Measurements from ENCODE around the gene OR2V1.
A peak's percentile ranks its signal among the peaks of the same experiment; 100 is the strongest.
"Not testable (repeated sequence)": the region's sequence is repeated elsewhere in the genome, so short reads cannot be mapped to it uniquely, and the experiment has no call there.

OR2V1 gene

DNA sequence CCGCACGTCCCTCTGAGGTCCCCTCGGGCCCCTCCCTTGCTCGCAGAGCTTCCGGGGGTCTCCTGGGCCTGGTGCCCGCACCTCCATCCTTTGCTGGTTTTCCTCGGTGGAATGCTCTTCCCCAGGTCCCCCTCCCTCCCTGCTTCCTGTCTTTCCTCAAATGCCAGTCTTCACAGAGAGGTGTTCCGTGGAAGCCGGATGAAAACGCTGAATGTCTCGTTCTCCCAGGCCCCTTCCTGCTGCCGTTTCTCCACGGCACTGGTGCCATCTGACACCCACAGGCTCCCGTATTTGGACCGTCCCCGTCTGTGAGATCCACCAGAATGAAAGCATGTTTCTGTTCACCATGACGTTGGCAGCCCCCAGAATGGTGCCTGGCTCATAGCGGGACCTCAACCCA, 4.1 kb downstream of the OR2V1 start:
- DNase-seq, result no peak

DNA sequence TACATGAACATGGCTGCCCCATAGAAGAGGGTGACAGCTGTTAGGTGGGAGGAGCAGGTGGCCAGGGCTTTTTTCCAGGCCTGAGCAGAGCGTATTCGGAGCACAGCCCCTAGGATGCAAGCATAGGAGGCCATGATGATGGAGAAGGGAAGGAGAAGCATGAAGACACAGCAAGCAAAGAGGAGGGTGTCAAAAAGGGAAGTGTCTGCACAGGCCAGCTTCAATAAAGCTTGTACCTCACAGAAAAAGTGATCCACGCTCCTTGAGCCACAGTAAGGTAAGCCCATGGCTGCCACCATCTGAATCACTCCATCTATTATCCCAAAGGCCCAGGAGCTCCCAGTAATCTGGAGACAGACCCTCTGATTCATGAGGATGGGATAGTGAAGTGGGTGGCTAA, 6.4 kb downstream of the OR2V1 start:
- DNase-seq, result no peak

DNA sequence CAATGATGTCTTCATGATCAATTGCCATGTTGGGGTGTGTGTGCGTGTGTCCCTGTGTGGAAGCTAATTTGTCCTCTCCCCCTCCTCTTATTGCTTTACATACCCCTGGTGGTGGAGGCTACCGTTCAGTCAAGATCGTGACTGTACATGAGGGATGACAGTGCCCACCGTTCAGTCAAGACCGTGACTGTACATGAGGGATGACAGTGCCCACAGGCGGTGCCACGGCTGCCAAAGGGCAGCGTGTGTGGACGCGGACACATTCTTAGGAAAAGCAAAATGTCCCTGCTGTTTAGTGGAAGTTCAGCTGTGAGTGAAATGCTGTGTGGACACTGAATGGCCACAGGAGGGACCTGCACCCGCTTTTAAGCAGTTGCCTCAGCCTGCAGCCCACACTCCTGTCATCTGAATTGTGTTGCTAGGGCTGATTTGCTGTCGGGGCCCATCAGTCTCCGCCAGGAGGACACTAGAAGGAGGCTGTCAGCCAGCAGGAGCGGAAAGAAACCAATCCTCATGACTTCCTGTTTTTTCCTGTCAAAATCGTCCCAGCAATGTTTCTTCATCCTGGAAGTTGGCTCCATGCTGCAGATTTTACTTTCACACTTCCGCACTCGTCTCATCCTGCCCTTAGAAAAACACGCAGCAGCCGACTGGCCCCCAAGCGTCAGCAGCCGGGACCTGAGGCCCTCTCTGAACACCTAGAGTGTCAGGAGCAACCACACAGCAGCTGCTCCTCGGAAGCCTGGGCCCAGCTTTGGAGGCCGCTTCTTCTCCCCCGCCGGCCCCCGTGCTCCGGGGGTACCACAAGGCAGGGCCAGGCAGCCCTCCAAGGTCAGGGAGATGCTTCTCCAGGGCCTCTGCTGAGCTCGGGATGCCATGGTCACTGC, 9.1 kb downstream of the OR2V1 start:
- no peak for DNase-seq

DNA sequence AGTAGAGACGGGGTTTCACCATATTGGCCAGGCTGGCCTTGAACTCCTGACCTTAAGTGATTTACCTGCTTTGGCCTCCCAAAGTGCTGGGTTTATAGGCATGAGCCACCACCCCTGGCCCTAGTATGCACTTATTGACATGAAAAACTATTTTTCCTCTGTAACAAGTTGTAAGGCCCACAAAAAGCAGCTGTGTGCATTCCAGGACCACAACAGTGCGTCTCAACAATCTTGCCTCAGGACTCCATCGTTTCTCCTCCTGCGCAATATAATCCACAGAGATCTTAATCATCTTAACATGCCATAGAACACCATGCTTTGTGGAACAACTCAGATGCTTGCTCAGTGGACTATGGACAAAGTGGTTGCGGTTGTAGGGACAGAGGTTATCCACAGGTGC, 10.2 kb downstream of the OR2V1 start:
- DNase-seq, result no peak

DNA sequence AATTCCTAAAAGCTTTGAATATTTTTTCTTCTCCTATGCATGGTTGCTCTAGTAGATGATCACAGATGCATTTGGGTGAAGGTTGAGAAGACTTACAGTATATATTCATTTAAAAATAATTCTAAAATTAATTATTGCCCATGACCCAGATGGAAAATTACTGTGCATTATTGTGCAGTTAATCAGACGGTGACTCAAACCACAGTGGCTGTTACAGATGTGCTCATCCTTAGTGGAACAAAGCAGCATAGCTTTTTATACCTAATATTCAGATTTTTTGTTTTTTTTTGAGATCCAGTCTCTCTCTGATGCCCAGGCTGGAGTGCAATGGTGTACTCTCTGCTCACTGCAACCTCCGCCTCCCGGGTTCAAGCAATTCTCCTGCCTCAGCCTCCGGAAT, 10.7 kb downstream of the OR2V1 start:
- DNase-seq, result peak; percentile 43

DNA sequence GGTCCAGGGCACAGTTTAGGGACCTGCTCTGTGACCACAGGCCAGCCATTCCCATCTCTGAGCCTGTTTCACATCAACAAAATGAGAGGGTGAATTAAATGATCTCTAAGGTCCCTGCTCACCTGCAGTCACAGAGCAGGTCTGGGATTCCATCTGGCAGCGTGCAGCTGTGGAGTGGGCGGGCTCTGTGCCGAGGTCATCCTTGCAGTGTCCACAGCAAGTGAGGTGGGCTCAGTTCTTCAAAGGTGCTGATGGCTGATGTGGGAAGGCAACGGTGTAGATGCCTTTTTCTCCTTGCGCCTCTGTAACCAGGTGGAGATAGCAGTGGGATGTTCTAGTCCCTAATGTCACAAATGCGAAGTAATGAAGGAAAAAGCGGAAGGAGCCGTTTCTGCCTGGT, 11.9 kb downstream of the OR2V1 start:
- no peak for DNase-seq

DNA sequence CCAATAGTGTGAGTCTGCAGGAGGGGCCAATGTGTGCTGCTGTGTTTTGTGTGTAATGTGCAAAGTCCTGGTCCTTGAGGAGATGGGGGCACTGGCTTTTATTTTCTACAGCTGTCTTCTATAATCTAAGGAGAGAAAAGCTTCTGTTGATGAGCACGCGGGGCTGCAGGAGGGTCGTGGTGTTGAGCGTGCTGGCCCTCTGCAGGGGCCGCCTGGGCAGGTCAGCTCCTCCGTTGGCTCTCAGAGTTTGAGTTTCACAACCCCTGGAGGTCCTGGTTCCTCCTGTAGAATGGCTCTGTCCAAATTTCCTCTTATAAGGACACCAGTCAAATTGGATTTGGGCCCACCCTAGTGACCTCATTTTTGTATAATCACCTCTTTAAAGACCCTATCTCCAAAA, 12.6 kb downstream of the OR2V1 start:
- DNase-seq, result no peak

DNA sequence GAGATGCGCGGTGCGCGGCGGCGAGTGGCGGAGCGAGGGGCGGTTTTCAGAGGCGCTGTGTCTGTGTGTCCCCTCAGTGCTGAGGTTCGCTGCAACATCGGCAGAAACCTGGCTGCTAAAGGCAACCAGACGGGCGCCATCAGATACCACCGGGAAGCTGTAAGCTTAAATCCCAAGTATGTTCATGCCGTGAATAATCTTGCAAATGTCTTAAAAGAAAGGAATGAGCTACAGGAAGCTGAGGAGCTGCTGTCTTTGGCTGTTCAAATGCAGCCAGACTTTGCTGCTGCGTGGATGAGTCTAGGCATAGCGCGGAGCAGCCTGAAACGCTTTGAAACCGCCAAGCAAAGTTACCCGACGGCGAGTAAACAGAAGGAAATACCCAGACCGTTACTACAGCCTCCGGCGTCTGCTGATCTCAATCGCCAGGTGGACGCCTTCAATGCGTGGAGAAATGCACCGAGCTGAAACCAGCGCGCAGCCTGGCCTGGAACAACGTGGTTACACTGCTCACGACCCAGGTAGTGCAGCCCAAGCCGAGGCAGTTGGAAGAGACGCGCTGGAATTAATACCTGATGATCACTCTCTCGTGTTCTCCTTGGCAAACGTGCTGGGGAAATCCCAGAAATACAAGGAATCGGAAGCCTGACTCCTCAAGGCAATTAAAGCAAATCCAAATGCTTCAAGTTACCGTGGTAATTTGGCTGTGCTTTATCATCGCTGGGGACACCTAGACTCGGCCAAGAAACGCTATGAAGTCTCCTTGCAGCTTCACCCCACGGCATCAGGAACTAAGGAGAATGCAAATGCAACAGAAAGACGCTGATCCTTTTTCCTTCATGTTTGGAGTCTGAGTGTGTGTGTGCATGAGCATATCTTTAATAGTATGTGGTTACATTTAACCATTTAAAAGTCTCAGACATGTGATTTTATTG, 15.9 kb downstream of the OR2V1 start:
- peak; percentile 44 for DNase-seq

DNA sequence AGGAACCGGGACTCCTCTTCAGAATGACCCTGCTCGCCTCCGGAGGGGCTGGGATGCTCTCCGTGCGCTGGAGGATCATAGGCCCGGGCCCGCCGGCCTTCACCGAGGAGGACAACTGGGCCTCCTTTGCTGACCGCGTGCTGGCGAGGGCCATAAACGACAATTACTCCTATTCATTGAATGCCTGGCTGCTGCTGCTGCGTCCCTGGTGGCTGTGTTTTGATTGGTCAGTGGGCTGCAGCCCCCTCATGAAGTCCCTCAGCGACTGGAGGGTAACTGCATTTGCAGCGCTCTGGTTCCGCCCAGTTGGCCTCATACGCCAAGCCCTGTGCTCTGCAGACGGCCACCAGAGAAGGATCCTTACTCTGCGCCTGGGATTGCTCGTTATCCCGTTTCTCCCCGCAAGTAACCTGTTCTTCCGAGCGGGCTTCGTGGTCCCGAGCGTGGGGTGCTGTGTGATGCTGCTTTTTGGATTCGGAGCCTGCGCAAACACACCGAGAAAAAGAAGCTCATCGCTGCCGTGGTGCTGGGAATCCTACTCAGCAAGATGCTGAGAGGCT, 16.6 kb downstream of the OR2V1 start:
- DNase-seq, result no peak

DNA sequence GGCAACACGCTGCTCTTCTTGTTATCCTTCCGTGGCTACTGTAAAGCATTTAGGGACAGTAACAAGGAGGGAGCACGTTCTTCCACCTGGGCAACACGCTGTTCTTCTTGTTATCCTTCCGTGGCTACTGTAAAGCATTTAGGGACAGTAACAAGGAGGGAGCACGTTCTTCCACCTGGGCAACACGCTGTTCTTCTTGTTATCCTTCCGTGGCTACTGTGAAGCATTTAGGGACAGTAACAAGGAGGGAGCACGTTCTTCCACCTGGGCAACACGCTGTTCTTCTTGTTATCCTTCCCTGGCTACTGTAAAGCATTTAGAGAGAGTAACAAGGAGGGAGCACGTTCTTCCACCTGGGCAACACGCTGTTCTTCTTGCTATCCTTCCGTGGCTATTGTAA, 17.4 kb downstream of the OR2V1 start:
- not testable (repeated sequence) for DNase-seq

DNA sequence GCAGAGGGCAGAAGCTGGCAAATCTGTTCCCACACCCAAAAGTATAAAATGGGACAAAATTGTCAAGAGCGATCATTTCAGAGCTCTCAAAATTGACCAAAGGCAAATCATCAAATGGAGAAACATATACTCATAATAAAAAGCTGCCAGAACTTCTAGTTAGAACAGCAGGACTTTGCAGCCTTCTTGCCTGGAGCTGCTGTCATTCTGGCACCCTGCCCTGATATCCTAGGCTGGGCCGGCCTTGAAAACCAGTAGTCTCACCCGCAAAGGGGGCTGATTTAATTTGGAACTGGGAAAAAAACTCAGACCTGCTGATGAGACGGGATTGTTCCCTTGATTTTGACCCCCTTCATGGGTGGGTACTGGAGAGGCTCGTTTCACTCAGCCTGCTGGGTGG, 18.5 kb downstream of the OR2V1 start:
- no peak for DNase-seq

DNA sequence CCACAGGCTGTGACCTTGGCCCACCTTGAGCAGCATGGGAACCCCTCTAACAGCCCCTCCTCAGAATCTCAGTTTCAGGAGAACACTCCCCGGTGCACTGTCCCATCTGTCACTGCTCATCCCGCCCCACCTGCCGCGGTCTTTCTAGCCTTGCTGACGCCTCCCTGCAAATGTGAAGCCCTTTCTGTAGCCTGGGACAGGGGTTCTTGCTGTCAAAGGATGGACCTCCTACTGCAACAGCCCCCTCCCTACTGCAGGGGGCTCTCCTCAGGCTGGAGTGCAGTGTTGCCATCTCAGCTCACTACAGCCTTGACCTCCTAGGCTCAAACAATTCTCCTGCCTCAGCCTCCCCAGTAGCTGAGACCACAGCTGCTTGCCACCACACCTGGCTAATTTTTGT, 20.0 kb downstream of the OR2V1 start:
- no peak for DNase-seq

DNA sequence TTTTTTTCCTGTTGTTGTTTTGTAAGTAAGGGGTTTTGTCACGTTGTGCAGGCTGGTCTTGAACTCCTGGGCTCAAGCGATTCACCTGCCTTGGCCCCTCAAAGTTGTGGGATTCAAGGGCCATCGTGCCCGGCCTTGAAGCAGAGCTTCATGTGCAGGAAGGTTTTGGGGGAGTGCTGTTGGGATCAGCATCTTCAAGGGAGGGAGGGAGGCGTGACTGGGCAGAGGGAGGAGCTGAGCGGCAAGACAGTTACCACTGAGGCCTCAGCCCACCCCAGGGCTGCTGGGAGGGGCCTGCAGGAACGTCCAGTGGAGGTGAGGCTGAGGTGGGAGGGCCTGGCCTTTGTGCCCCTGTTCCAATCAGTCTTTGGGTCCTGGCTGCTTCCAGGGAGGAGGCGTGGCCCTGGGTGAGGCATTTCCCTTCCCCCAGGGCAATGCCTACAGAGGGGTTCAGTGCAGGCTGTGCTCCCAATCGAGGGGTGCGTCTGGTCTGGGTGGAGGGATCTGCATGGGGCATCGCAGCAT, 21.4 kb downstream of the OR2V1 start:
- no peak for DNase-seq

DNA sequence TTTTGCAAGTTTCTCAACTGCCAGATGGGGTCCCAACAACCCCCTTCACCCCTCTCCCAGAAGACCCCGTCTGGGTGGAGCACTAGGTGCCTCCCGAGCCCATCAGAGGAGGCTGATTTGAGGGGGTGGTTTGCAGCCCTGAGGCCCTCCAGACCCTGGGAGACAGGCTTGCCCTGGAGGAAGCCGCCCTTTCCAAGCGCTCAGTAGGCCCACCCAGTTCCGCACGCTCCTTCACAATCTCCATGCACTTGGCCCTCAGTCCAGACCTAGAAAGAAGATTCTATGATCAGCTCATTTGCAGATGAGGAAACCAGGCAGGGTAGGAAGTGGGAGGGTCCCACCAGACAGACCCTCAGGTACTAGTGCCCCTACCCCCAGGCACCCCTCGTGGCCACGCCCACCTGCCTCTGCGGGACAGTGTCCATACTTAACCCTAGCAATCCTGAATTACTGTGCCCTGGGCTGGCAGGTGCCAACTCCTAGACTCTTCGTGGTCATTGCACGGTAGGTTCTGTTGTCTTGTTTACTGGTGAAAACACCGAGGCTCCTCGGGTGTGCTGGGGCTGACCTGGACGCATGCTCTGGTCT, 22.3 kb downstream of the OR2V1 start:
- no peak for DNase-seq

DNA sequence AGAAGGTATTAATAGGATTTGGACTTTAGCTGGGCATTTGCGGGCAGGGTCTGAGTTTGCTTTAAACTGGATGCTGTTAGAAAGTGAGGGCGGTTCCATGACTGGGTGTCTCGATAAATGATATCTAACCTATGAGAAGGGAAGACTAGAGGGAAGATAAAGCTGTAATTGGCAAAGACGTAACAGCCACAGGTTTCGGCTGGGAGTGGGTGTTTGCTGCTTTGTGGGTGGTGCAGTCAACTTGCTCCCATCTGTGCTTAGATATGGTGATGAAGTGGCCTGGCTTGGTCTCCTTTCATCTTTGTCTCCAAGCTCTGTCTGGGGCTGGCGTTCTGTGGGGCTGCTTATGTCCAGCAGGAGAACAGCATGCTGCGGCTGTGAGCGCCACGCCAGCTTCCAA, 23.3 kb downstream of the OR2V1 start:
- no peak for DNase-seq

DNA sequence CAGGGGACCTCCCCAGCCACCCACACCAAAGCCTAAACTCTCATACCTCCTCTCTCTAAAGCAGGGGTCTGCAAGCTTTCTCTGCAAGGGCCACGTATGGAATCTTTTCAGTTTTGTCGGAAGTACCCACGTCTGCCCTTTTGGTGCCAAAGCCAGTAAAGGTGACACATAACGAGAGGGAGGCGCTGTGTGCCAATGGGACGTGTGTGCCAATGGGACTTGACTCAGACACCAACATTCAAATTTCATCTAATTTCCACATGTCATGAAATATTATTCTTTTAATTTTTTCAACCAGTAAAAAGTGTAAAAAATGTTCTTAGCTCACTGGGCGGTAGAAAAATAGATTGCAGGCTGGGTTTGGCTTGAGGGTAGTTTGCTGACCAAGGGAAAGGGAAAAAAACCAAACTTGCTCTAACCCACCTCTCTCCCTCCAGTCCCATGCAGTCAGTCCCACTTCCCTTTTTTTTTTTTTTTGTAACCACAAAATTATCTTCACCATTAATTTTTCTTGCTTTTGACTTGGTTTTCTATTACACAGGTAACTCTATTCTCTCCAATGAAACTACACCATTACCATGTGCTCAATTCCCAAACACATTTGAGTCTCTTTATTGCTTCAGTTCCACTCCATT, 25.5 kb downstream of the OR2V1 start:
- no peak for DNase-seq

DNA sequence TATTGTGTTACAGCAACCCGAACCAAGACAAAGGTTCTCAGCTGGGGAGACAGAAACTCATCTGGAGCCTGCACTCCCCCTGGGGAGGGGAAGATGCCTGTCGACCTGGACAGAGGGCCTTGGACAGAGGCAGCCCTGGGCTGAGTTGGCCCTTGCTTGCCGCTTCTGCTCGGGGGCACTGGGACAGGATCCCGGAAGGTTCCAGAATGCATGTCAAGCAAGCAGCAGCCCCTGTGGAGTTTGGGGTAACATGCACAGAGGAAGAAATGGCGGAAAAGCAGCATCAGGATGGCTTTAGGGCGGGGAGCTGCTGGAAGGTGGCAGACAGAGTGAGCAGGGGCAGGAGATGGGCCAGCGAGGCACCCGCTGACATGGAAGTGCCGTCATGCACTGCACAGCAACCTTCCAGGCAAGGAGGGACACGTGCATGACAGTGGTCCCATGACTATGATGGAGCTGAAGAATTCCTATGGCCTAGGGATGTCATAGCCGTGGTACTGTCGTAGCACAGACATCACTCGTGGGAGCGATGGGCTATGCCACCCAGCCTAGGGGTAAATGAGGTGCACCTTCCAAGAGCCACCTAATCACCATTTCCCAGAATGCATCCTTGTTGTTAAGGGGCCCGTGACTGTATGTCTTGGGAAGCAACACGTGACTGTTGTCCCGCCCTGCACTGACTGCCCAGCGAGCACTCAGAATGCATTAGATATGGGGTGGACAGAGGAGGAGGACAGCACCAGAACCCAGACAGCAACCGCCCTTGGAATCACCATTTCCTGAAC, 26.2 kb downstream of the OR2V1 start:
- not testable (repeated sequence) for DNase-seq

DNA sequence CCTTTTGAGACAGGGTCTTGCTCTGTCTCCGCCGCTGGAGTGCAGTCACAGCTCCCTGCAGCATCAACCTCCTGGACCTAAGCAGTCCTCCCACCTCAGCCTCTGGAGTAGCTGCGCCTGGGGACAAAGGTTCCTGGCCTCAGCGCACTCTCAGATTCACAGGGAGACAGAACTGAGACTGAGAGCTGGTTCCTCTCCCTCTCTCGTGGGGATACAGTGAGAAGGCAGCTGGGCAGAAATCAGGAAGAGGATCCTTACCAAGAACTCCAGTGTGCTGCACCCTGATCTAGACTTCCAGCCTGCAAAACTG, 26.8 kb downstream of the OR2V1 start:
- not testable (repeated sequence) for DNase-seq

DNA sequence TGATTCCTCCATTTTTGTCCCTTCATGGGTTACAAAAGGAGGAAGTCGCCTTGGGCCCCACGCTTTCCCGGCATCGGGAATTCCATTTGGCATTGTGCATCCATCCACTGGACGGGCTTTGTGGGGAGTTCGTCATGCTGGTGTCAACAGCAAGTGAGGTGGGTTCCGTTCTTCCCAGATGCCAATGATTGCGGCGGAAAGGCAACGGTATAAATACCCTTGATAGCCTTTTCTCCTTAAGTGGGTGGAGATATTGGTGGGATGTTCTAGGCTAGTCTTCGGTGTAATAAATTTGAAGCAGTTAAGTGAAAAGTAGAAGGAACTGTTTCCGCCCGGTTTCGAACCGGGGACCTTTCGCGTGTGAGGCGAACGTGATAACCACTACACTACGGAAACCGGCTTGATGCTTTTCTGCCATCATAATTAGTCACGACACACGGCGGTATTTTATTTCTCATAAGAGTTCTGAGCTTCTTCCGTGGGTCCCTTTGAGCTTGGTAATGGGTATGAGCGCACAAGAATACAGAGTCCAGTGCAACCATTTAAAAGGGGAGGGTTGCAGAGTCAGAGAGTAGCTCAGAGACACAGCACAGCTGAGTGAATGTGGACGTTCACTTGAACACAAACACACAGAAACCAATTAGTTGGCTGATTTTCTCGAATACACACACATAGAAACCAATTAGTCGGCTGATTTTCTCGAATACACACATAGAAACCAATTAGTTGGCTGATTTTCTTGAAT, 28.9 kb downstream of the OR2V1 start:
- DNase-seq, result not testable (repeated sequence)

DNA sequence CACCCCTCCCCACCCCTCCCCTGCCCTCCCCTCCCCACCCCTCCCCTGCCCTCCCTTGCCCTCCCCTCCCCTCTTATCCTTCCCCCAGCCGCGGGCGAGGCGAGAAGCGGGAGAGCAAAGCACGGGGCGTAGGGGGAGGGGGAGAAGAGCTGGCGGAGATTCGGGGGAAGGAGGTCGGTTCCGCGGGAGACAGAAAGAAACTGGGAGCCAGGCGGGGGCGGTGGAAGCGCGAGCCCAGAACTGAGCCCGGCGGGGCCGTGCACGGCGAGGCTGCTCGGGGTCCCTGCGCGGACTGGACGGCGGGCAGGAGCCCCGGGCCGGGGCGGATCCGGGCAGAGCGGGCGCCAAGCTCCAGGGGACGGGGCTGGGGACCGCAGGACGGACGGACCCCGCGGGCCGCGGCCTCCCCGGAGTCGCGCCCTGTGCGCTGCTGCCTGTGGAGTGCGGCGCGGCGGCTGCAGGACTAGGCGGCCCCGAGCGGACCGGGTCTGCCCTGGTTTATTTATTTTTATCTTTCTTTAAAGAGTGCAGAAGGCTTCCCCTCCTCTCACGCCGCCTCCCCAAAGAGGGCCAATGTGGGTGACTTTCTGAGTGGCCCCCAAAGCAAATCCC, 29.8 kb downstream of the OR2V1 start:
- DNase-seq, result not testable (repeated sequence)

Data from fibroblast of skin of right biceps (primary cell).